Esophagus squamous epithelium (tissue), 5 donors: Measurements from ENCODE around the gene CCDC183. TPM values are rescaled to one million over a fixed set of nuclear protein-coding genes. Genes with fewer than 3 reads are reported as not detected.
A peak's percentile ranks its signal among the peaks of the same experiment; 100 is the strongest.
"Not testable (repeated sequence)": the region's sequence is repeated elsewhere in the genome, so short reads cannot be mapped to it uniquely, and the experiment has no call there.

Source experiments
- DNase-seq: peaks from one replicate; lab custom pipeline; 2025; lab: John Stamatoyannopoulos, UW
- H3K27ac ChIP-seq, 4 donors: fragments of 200-600 bp; sonication (generic); one replicate each; pipeline ENCODE4 v1.5.1; 2016 to 2019; ENCODE audit warnings: mild to moderate bottlenecking in 1 of 4
- H3K27me3 ChIP-seq, 4 donors: fragments of 200-600 bp; sonication (generic); 1 replicate in 3 of 4; 2 replicates in 1 of 4; pipeline versions ENCODE4 v1.5.1 to v1.6.0; 2017 to 2021; ENCODE audit warnings: antibody characterized with exemption in 1 of 4
- H3K36me3 ChIP-seq, 3 donors: fragments of 200-600 bp; sonication (generic); one replicate each; pipeline ENCODE4 v1.5.1; 2016 to 2019
- H3K4me1 ChIP-seq, 3 donors: fragments of 200-600 bp; sonication (generic); one replicate each; pipeline ENCODE4 v1.5.1; 2017 to 2019
- H3K4me3 ChIP-seq, 4 donors: fragments of 200-600 bp; sonication (generic); 1 replicate in 3 of 4; 2 replicates in 1 of 4; pipeline ENCODE4 v1.5.1; 2016 to 2019; ENCODE audit warnings: mild to moderate bottlenecking in 2 of 4, moderate library complexity in 1 of 4
- H3K9me3 ChIP-seq, 3 donors: fragments of 200-600 bp; sonication (generic); one replicate each; pipeline ENCODE4 v1.5.1; 2016 to 2019
- POLR2A ChIP-seq, 4 donors: fragments of 450-650 bp; IDR thresholded peaks; one replicate each; pipeline ENCODE4 v1.6.1; 2017; ENCODE audit warnings: antibody characterized with exemption in 4 of 4, mild to moderate bottlenecking in 4 of 4, moderate library complexity in 3 of 4
- WGBS, 2 donors: methylation state at CpG; one replicate each; pipeline ENCODE4 v1.1.5; 2018; 5-methylcytosine and 5-hydroxymethylcytosine counted together
- intact Hi-C: fragments of 100-400 bp; cut with DNase I; formaldehyde crosslinking; loops from one replicate; pipeline ENCODE4 v1.15.0; 2022
- total RNA-seq, 4 donors: library from RNA; depleted of rRNA; stranded (reverse); fragments of >200 nt; gene quantifications; one replicate each; pipeline ENCODE4 v1.1.0, GENCODE V29; 2016
- TF ChIP-seq, protein P1 (sequence below), 6 experiments: fragments of 450-650 bp in 4 of 6; fragments of 200-600 bp in 2 of 6; sonication (generic) in 2 of 6; IDR thresholded peaks; one replicate each; pipeline ENCODE4 v1.5.1; 2016 to 2019; ENCODE audit warnings: antibody characterized with exemption in 6 of 6, mild to moderate bottlenecking in 4 of 6, moderate library complexity in 4 of 6
- donor health status: DM: yes; HTN: yes; CAD: no.

Gene CCDC183
- total RNA-seq, 4 donors from 2014 or later, result 2.1 TPM; not detected in 3

DNA sequence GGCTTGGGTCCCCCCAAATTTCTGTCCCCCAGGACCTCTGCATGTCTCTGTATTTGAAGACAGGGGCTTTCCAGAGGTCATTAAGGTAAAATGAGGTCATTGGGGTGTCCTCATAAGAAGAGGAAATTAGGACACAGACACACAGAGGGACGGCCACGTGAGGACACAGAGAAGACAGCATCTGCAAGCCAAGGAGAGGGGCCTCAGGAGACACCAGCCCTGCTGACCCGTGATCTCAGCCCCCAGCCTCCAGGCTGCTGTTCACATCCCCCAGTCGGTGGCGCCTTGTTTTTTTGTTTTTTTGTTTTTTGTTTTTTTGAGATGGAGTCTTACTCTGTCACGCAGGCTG lies 1.2 kb upstream of the CCDC183 start:
- intact Hi-C loops, result no loop called here
- Histone ChIP-seq H3K27me3 (peaks cover 0 to 47% (median 16%) of the 10 kb centered on the region in 4 donors), H3K4me1 (peaks cover 23 to 60% (median 26%) of the 10 kb centered on the region in 3 donors), H3K36me3 (peaks cover 0 to 23% (median 3%) of the 10 kb centered on the region in 3 donors), H3K9me3 (no peaks in the 10 kb centered on the region), H3K4me3 (no peak overlapping the region), H3K27ac (no peak overlapping the region)
- DNase-seq, result no peak
- no peak for TF ChIP-seq POLR2A (IDR thresholded peaks at IDR 0.05)
- TF ChIP-seq, protein P1, sequence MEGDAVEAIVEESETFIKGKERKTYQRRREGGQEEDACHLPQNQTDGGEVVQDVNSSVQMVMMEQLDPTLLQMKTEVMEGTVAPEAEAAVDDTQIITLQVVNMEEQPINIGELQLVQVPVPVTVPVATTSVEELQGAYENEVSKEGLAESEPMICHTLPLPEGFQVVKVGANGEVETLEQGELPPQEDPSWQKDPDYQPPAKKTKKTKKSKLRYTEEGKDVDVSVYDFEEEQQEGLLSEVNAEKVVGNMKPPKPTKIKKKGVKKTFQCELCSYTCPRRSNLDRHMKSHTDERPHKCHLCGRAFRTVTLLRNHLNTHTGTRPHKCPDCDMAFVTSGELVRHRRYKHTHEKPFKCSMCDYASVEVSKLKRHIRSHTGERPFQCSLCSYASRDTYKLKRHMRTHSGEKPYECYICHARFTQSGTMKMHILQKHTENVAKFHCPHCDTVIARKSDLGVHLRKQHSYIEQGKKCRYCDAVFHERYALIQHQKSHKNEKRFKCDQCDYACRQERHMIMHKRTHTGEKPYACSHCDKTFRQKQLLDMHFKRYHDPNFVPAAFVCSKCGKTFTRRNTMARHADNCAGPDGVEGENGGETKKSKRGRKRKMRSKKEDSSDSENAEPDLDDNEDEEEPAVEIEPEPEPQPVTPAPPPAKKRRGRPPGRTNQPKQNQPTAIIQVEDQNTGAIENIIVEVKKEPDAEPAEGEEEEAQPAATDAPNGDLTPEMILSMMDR (IDR thresholded peaks at IDR 0.05), result no peak
- WGBS, 2 donors, result 69 to 78% methylated on average over 5 to 6 of the region's 6 CpGs

DNA sequence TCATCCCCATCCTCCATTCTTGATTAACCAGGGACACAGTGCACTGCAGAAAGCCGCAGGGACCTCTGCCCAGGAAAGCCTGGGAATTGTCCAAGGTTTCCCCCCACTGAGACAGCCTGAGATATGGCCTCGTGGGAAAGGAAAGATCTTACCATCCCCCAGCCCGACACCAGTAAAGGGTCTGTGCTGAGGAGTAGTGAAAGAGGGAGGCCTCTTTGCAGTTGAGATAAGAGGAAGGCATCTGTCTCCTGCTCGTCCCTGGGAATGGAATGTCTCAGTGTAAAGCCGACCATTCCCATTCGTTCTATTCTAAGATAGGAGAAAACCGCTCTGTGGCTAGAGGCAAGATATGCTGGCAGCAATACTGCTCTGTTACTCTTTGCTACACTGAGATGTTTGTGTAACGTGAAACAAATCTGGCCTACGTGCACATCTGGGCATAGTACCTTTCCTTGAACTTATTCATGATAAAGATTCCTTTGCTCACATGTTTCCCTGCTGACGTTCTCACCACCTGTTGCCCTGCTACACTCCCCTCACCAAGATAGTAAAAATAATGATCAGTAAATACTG lies 723 bp downstream of the CCDC183 start:
- peaks cover 0 to 23% (median 3%) of the 10 kb centered on the region in 3 donors for H3K36me3 ChIP-seq
- H3K27ac ChIP-seq, DNase-seq, H3K9me3 ChIP-seq, intact Hi-C loops, H3K4me3 ChIP-seq: not testable (repeated sequence)
- peaks cover 0 to 66% (median 16%) of the 10 kb centered on the region in 4 donors for H3K27me3 ChIP-seq
- WGBS, 2 donors, result 15 to 17% methylated on average over 7 to 10 of the region's 10 CpGs
- H3K4me1 ChIP-seq, result peaks cover 29 to 64% (median 36%) of the 10 kb centered on the region in 3 donors

DNA sequence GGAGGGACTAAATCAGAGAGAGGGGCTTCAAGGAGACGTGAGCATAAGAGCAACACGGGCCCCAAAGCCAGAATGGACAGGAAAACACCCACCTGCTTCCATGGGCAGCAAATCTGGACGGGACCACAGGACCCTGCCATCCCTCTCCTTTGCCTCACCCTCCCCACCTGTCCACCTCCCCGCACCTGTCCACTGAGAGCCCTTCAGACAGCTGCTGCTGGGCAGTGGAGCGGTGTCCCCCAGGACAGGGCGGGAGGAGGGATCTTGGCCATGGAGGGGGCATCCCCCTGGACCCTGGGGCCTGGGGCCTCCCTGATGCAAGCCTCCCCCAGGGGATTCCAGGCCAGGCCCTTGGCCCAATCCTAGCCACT lies 2.6 kb downstream of the CCDC183 start:
- TF ChIP-seq POLR2A (IDR thresholded peaks at IDR 0.05), result no peak
- TF ChIP-seq, protein P1 (IDR thresholded peaks at IDR 0.05), result no peak
- H3K36me3 ChIP-seq, result peaks cover 0 to 6% (median 2%) of the 10 kb centered on the region in 3 donors
- intact Hi-C loops, result no loop called here
- peaks cover 0 to 81% (median 17%) of the 10 kb centered on the region in 4 donors for H3K27me3 ChIP-seq
- H3K4me3 ChIP-seq, result no peak overlapping the region
- H3K9me3 ChIP-seq, result no peaks in the 10 kb centered on the region
- H3K27ac ChIP-seq, result no peak overlapping the region
- 69 to 70% methylated on average over 3 of the region's 6 CpGs for WGBS, 2 donors
- DNase-seq, result no peak
- H3K4me1 ChIP-seq, result peaks cover 23 to 53% (median 27%) of the 10 kb centered on the region in 3 donors

DNA sequence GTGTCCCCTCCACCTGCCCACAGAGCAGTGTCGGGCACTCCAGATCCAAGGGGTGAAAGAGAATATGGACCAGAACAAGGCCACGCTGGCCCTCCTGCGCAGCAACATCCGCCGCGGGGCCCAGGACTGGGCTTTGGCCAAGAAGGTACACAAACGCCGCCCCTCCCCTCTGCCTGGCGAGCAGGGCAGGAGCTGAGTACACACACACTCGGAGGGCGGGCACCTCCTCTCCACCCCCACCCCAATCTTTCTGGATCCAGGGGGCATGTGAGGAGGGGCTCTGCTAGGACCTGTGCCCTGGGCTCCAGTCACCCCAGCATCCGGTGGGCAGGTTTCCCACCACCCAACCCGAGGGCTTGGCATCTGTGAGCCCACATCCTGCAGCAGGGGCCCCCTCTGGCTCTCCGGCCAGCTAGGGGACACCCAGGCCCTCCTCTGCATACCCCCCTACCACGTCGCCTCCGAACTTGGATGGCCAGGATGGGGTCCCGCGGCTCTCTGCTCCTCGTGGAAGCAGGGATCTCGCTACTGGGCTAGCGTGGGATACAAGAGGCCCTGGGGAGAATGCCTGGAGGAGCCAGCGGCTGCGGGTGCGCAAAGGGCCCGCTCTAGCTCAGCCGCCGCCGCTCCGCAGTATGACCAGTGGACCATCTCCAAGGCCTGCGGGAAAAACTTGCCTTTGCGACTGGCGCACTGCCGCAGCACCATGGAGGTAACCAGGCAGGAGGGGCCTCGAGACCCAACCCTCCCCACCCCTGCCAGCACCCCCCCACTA lies 3.1 kb downstream of the CCDC183 start:
- no peak for DNase-seq
- H3K4me1 ChIP-seq, result peaks cover 23 to 56% (median 27%) of the 10 kb centered on the region in 3 donors
- peak overlapping the region; percentile 16 to 64 (median 38) for H3K4me3 ChIP-seq
- peaks cover 0 to 81% (median 17%) of the 10 kb centered on the region in 4 donors for H3K27me3 ChIP-seq
- H3K27ac ChIP-seq, result peak overlapping the region in 2 of 4 donors; percentile 21 to 59
- TF ChIP-seq, protein P1 (IDR thresholded peaks at IDR 0.05), result no peak
- TF ChIP-seq POLR2A (IDR thresholded peaks at IDR 0.05), result no peak
- peaks cover 0 to under 1% (median 0%) of the 10 kb centered on the region in 3 donors for H3K36me3 ChIP-seq
- no peaks in the 10 kb centered on the region for H3K9me3 ChIP-seq
- 0% methylated on average over 1 of the region's 35 CpGs for WGBS, 2 donors
- intact Hi-C loops, result no loop called here

DNA sequence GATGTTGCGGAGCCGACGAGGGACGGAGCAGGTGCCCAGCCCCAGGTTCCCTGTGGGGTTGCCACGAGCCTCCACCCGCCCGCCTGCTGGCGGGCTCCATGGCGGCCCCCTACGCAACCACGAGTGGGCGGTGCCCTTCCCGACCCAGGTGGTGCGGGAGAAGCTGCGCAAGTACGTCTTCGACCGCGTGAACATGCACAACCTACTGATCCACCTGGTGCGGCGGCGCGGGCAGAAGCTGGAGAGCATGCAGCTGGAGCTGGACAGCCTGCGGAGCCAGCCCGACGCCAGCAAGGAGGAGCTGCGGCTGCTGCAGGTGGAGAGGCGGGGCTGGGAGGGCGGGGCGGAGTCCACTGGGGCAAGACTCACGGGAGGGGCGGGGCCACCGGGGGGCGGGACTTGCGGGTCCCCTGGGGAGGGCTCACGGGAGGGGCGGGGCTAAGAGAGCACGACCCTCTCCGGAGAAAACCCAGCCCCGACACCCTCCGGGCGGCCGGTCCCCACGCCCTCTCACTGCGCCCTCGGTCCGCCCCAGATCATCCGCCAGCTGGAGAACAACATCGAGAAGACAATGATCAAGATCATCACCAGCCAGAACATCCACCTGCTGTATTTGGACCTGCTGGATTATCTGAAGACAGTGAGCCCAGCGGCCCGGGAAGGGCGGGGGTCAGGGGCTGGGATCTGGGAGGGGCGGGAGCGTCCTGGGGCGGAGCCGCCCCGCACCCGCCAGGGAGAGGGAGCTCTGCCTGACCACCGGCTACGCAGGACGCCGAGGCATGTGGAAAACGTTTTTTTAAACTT lies 3.9 kb downstream of the CCDC183 start:
- 0% methylated on average over 10 to 11 of the region's 63 CpGs for WGBS, 2 donors
- TF ChIP-seq, protein P1 (IDR thresholded peaks at IDR 0.05), result no peak
- TF ChIP-seq POLR2A (IDR thresholded peaks at IDR 0.05), result no peak
- intact Hi-C loops, result no loop called here
- no peak for DNase-seq
- H3K36me3 ChIP-seq, result no peaks in the 10 kb centered on the region
- peak overlapping the region; percentile 16 to 64 (median 38) for H3K4me3 ChIP-seq
- H3K4me1 ChIP-seq, result peaks cover 23 to 56% (median 27%) of the 10 kb centered on the region in 3 donors
- peak overlapping the region in 3 of 4 donors; percentile 21 to 71 (median 59) for H3K27ac ChIP-seq
- no peaks in the 10 kb centered on the region for H3K9me3 ChIP-seq
- H3K27me3 ChIP-seq, result peaks cover 0 to 81% (median 17%) of the 10 kb centered on the region in 4 donors
